Osteoblast (primary cell): ENCODE data around the gene TLK1. TPM values are rescaled to one million over a fixed set of nuclear protein-coding genes. Genes with fewer than 3 reads are reported as not detected.

Experiments used
- DNase-seq: peaks from one replicate; pipeline ENCODE4 v3.0.0; 2011; ENCODE audit warnings: low spot score, mixed read lengths; ENCODE audit not compliant: insufficient read length; ENCODE audit errors: missing footprints
- H2AFZ ChIP-seq: 2 replicates; pipeline ENCODE4 v1.6.0; 2011; ENCODE audit warnings: mild to moderate bottlenecking, low read length
- H3K27ac ChIP-seq: 2 replicates; pipeline ENCODE4 v1.5.1; 2011; ENCODE audit warnings: mild to moderate bottlenecking, low read depth, low read length, moderate library complexity
- H3K27me3 ChIP-seq: 2 replicates; pipeline ENCODE4 v1.6.0; 2012; ENCODE audit warnings: mild to moderate bottlenecking, control low read depth, inconsistent platforms, low read length, moderate library complexity; ENCODE audit not compliant: insufficient read depth
- H3K36me3 ChIP-seq: 2 replicates; pipeline ENCODE4 v1.5.1; 2011; ENCODE audit warnings: mild to moderate bottlenecking, low read length, control low read depth, moderate library complexity; ENCODE audit not compliant: insufficient read depth
- H3K4me1 ChIP-seq: 2 replicates; pipeline ENCODE4 v1.5.1; 2011; ENCODE audit warnings: mild to moderate bottlenecking, low read length, control low read depth, moderate library complexity; ENCODE audit not compliant: insufficient read depth
- H3K4me2 ChIP-seq: 2 replicates; pipeline ENCODE4 v1.6.0; 2011; ENCODE audit warnings: mild to moderate bottlenecking, low read length; ENCODE audit not compliant: insufficient read depth
- H3K4me3 ChIP-seq: fragments of 200-600 bp; sonication (generic); 3 replicates; pipeline ENCODE4 v1.5.1; 2012; ENCODE audit warnings: mild to moderate bottlenecking, low read length, inconsistent platforms; ENCODE audit not compliant: insufficient read depth
- H3K79me2 ChIP-seq: 2 replicates; pipeline ENCODE4 v1.6.0; 2012; ENCODE audit warnings: mild to moderate bottlenecking, low read length, control low read depth, inconsistent platforms; ENCODE audit not compliant: insufficient read depth
- H3K9me3 ChIP-seq: 2 replicates; pipeline ENCODE4 v1.5.1; 2011; ENCODE audit warnings: low read depth, low read length, control low read depth
- H4K20me1 ChIP-seq: 2 replicates; pipeline ENCODE4 v1.6.0; 2012; ENCODE audit warnings: mild to moderate bottlenecking, low read length, control low read depth; ENCODE audit not compliant: insufficient read depth
- CTCF ChIP-seq: IDR thresholded peaks from 2 replicates; pipeline ENCODE4 v1.5.1; 2011; ENCODE audit warnings: mild to moderate bottlenecking, low read depth, low read length, moderate library complexity; ENCODE audit errors: extremely low read depth
- total RNA-seq: library from RNA; depleted of rRNA; stranded (reverse); fragments of >200 nt; gene quantifications from 2 replicates; pipeline ENCODE4 v1.2.3, GENCODE V29; 2012

The TLK1 gene
- total RNA-seq, 1 donor: 22.1 TPM

GRCh38 chr2:171180229-171180930 is 19.7 kb upstream of the TLK1 start:
- peaks cover 4% of the 10 kb centered on the region for H3K4me1 ChIP-seq
- no peak overlapping the region for H3K4me3 ChIP-seq
- no peaks in the 10 kb centered on the region for H4K20me1 ChIP-seq
- no peak for DNase-seq
- no peak overlapping the region for H3K27ac ChIP-seq
- no peak overlapping the region for H3K4me2 ChIP-seq
- H3K79me2 ChIP-seq: no peaks in the 10 kb centered on the region
- no peak overlapping the region for H2AFZ ChIP-seq
- H3K27me3 ChIP-seq: peaks cover 5% of the 10 kb centered on the region
- H3K9me3 ChIP-seq: no peaks in the 10 kb centered on the region
- no peak for TF ChIP-seq CTCF
- H3K36me3 ChIP-seq: no peaks in the 10 kb centered on the region

- no peaks in the 10 kb centered on the region for H3K36me3 ChIP-seq
- H3K79me2 ChIP-seq: no peaks in the 10 kb centered on the region
- no peak for DNase-seq
- no peak overlapping the region for H3K4me3 ChIP-seq
- H3K27ac ChIP-seq: no peak overlapping the region
- H3K9me3 ChIP-seq: no peaks in the 10 kb centered on the region
- TF ChIP-seq CTCF: no peak
- peaks cover 3% of the 10 kb centered on the region for H3K27me3 ChIP-seq
- H3K4me1 ChIP-seq: no peaks in the 10 kb centered on the region
- H4K20me1 ChIP-seq: no peaks in the 10 kb centered on the region
- no peak overlapping the region for H3K4me2 ChIP-seq
- H2AFZ ChIP-seq: no peak overlapping the region
These were observed 18.3 kb upstream of the TLK1 start for GRCh38 chr2:171178993-171179392.

- TF ChIP-seq CTCF: no peak
- no peak overlapping the region for H3K4me2 ChIP-seq
- no peaks in the 10 kb centered on the region for H4K20me1 ChIP-seq
- no peak overlapping the region for H3K27ac ChIP-seq
- H2AFZ ChIP-seq: no peak overlapping the region
- no peaks in the 10 kb centered on the region for H3K9me3 ChIP-seq
- H3K36me3 ChIP-seq: no peaks in the 10 kb centered on the region
- H3K4me3 ChIP-seq: no peak overlapping the region
- H3K27me3 ChIP-seq: no peaks in the 10 kb centered on the region
- no peaks in the 10 kb centered on the region for H3K4me1 ChIP-seq
- DNase-seq: no peak
- no peaks in the 10 kb centered on the region for H3K79me2 ChIP-seq
These were observed 15.8 kb upstream of the TLK1 start for GRCh38 chr2:171176516-171176915.

GRCh38 chr2:171174075-171174474 is 13.4 kb upstream of the TLK1 start:
- DNase-seq: no peak

More at GRCh38 chr2:171174075-171174474, 13.4 kb upstream of the TLK1 start:
- H3K9me3 ChIP-seq: no peaks in the 10 kb centered on the region
- no peaks in the 10 kb centered on the region for H3K4me1 ChIP-seq
- no peaks in the 10 kb centered on the region for H3K79me2 ChIP-seq
- no peak overlapping the region for H3K27ac ChIP-seq
- no peak overlapping the region for H3K4me2 ChIP-seq
- H2AFZ ChIP-seq: no peak overlapping the region
- TF ChIP-seq CTCF: no peak
- peaks cover 2% of the 10 kb centered on the region for H3K27me3 ChIP-seq
- H3K4me3 ChIP-seq: no peak overlapping the region
- H3K36me3 ChIP-seq: no peaks in the 10 kb centered on the region
- H4K20me1 ChIP-seq: no peaks in the 10 kb centered on the region
